Dedifferentiated amniotic fluid mesenchymal stem cell (primary cell): ENCODE measurements around the gene SLC15A1.

Experiments
- DNase-seq: peaks from one replicate; pipeline ENCODE4 v3.0.0-alpha.2; 2016; ENCODE audit errors: extremely low spot score

SLC15A1 gene

DNA sequence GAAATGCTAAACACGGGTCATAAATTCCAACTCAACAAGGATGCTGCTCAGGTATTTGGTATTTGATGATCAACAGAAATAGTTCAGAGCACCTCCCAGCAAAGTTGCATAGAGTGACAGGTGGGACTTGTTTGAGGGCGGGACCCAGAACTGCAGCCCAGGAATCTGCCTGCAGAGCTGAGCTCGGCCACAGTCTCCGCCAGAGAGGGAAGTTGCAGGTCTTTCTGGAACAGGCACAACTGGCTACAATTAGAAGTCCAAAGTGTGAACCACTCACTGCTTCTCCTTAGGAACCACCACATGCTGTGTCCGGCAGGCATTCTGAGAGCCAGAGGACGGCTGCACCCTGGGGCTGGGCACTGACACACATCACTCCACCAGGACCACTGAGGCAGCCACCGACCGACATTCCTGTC lies 1.1 kb downstream of the SLC15A1 start:
- DNase-seq: no peak

DNA sequence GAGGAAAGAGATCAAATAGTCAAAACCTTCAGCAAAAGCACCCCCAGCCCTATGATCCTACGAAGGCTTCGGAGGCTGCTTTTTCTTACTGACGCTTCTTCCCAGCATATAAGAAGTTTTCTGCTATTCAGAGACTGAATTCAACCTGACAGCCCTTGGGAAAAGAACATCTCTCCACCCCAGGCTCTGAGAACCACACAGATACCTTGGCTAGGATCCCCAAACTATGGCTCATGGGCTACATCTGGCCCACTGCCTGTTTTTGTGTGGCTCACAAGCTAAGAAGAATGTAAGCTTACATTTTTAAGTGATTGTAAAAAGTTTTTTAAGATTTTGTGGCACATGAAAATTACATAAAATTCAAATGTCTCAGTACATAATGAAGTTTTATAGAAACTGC lies 3.0 kb downstream of the SLC15A1 start:
- DNase-seq: peak; percentile 39

DNA sequence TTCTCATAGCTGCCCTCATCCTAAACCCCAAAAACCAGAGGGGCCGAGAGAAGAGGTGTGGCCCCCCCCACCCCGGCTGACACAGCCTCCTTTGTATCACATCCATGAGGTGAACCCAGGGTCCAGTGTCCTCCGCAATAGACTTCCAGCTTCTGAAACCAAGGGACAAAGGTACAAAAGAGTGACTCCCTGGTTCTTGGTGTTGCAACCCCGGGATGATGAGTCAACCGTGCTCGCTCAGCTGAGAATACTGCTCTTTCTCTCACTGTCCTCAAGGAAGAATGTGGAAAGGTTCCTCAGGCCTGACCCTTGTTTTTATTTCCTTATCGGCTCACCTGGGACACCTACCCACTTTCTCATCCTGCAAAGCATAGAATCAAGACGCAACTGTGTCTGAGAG lies 5.5 kb downstream of the SLC15A1 start:
- no peak for DNase-seq

DNA sequence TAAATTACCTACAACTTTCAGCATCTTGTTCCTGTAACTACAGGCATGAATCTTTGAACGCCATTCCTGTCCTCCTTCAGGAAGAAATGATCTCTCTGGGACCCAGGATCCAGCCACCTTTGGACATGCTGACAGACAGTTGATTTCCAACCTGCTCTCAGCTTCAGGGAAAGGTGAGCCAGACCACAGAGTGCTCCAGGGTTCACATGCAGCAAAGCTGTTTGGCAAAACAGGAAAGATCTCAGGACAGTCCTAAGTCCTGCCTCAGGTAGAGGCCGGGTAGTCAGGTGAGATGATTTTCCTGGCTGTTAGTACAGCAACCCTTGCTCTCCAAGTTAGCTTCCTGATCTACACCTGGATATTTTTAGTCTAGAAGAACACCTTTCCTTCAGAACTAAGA lies 9.1 kb downstream of the SLC15A1 start:
- DNase-seq: no peak

DNA sequence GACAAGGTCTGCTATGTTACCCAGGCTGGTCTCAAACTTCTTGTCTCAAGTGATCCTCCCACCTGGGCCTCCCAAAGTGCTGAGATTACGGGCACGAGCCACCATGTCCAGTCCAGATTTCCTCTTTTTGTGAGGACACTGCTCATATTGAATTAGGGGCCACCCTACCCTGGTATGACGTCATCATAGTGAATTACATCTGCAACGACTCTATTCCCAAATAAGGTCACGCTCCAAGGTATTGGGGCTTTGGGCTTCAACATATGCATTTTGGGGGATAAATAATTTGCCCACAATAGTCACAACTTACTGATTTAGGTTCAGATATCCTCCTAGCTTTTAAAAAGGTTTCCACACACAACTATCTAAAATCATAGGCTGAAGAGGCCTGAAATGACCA lies 9.5 kb downstream of the SLC15A1 start:
- no peak for DNase-seq

DNA sequence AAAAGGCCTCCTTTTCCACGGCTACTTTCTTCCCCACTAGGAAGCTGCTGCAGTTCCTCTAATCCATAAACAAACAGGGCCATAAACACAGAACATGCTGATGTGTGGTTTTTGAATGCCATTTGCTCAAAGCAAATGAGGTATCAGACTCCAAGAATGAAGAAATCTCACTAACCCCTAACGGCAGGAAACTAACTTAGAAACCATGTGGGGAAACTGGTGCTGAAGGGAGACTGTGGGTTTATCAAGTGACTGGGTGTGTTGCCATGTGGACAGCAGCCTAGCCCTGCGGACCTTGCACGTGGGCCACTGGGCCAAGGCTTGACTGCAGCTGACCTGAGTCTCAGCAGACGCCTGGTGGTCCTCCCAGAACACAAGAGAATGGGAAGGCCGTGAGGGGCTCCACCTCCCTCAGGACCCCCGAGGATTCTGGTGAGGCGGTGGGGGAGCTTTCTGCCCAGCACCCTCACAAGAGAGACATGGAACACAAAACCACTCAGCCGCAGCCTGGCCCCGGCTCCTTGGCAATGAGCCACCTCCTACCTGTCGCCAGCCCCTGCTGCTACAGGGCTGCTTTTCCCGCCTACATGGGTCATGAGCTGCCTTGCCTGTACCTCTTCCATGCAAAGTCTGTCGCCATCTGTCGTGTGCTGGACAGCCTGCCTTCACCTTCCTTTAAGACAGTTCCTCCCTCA lies 10.6 kb downstream of the SLC15A1 start:
- no peak for DNase-seq

DNA sequence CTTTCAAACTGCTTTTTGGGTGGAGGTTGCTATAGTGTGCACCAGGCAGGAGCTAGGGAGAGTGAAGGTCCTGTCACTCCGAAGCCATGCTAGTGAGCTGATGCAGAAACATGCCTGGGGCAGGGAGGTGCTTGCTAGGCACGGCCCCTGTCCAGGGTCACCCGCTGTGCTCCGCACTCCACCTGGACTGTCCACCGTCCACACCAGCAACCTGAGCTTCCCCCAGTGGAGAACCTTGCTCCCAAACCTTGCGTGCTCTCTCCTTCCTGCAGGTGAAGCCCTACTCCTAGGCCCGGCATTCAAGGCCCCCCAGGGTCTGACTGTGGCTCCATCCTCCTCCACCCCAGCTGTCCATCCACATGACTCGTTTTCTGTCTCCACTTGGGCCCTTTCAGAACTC lies 12.3 kb downstream of the SLC15A1 start:
- DNase-seq: no peak

DNA sequence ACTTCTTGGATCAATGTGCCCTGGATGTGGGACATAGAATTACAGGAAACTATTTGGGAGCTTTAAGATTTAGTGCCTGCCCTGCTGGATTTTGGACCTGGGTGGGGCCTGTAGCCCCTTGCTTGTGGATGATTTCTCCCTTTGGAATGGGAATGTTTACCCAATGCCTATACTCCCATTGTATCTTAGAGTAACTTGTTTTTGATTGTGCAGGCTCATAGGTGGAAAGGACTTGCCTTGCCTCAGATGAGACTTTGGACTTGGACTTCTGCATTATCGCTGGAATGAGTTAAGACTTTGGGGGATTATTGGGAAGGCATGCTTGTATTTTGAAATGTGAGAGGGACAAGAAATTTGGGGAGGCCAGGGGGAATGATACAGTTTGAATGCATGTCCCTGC lies 13.5 kb downstream of the SLC15A1 start:
- no peak for DNase-seq

DNA sequence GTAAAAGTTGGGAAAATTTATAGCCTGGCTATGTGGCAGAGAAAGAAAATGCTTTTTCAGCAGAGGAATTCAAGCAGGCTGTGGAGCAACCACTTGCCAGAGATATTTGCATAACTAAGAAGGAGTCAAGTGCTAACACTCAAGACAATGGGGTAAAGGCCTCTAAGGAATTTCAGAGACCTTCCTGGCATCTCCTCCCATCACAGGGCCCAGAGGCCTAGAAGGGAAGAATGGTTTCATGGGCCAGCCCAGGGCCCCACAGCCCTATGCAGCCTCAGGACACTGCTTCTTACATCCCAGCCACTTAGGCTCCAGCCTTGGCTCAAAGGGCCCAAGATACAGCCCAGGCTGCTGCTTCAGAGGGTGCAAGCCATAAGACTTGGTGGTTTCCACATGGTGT lies 14.3 kb downstream of the SLC15A1 start:
- DNase-seq: no peak

DNA sequence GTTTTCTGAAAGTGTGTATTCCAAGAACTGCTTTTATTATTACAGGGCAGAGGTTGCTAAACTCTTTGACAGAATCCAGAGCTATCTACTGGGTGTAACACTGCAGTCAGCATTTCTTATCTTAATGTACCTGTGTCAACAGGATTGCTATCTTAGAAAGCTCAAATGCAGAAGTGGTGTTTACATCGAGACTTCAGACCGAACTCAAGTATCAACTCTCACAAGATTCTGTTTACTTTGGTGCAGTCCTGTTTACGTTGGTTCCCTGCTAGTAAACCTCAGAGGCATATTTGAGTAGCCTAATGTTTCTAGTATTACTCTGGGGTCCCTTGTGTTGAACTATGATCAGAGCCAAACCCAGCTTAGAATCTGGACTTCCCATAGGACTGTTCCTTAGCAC lies 20.5 kb downstream of the SLC15A1 start:
- DNase-seq: no peak

DNA sequence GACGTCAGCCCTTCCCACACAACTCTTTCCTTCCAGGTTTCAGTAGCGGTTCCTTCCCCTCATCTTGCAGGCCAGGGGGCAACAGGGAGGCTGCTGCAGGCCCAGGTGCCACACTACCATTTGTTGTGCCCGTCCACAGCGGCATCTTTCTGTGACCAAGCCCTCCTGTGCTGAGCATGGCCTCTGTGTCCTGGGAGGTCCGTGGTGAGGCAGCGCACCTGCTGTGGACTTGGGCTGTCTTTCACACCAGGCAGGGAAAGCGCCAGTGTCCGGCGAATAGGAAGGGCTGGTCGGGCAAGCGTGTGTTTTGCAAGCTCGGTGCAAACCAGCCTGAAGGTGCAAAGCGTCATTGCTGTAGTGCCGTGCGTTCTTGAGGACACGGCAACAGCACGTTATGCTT lies 21.4 kb downstream of the SLC15A1 start:
- no peak for DNase-seq

DNA sequence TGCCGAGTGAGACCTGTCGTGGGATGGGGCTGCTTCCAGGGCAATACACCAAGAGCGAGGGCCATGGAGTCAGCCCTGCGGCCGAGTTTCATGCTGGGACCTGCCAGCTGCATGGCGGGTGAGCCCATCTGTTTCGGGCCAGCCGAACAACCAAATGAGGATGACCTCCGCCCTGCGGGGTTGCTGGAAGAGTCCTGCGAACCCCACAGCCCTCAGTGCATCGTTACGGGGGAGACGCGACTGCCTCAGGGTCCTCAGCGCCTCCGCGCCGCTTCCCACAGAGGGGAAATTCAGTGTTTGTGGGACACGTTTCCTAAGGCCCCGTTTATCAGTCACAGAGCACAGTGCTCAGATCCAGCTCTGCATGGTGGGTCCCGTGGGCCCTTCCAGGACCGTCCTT lies 22.0 kb downstream of the SLC15A1 start:
- no peak for DNase-seq

DNA sequence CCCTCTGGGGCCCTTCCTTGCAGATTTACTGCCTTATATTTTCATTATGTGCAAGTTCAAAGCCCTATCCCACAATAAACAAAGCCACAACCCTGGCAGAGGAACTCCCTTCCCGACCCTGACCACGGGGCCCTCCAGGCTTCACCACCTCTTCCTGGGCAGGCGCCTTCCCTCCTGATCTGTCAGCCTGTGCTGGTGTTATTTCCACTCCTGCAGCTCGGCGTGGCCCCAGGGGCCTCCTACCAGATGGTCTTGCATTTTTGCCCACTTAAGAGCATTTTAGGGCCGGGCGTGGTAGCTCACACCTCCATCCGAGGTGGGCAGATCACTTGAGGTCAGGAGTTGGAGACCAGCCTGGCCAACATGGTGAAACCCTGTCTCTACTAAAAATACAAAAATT lies 22.8 kb downstream of the SLC15A1 start:
- no peak for DNase-seq

DNA sequence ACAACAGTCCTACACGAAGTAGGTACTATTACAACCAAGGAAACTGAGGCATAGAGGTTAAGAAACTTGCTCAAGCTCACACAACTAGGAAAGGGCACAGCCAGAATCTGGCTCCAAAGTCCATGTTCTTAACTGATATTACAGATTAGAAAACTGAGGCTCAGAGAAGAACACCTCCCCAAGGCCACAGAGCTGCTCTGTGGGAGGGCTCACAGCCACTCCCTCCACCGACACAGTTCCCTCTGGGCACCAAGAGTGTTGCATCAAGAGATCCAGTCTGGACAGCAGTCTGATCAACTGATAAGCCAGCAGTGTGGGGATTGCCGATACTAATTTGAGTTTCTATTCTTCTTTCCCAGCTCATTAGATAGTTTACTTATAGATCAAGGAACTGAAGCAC lies 29.5 kb downstream of the SLC15A1 start:
- DNase-seq: no peak

DNA sequence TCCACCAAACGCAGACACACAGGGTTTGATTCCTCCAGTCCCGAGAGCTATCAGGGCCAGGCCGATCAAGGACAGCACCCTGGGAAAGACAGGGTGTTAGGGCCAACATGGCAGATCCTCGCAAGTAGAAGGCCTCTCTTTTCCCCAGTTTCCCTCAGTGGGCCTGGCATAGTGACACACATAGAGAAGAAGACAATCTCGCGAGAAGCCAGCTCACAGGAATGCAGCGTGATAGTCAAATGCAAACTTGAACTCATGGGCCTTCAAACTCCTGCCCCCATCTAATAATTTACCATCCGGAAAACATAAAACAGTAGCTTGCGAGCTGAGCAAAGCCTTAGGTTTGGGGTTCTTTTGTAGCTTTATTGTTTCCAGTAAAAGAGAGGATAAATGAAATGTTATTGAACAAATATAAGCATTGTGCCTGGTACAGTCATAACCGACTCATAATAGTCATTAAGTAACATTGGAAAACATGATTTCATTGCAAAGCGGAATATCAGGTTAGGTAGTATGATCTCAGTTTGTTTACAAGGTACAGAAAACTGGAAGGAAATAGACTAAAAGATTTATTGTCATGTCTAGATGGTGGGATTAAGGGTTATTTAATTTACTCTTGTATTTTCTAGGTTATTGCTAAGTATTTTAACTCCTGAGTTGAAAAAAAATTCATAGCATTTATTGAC lies 30.5 kb downstream of the SLC15A1 start:
- DNase-seq: no peak

DNA sequence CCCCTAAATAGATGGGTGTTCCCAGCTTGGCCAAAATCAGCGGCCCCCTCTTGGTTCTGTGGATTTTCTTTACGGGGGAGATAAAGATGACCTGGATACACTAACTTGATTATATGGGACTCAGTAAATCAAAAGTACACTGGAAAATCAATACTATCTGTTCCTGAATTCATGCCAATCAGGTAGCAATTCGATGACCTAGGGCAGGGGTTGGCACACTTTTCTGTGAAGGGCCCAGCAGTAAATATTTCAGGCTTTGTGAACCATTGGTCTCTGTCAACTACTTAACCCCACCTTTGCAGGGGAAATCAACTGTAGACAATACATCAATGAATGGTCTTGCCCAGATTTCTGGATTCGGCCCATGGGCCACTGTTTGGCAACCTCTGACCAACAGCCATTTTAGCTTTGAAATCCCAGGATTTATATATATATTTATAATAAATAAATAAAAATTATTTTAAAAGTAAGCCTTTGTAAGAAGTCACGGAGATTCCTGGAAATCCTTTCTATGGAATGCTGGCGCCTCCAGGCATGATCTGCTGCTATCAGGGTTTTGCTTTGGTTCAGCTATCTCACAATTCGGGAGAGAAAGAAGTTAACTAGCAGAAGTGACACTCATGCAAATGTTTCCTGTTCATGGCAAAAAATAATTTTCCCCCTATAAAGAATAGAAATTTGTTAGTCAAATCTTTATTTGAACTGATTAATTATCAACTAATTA lies 32.8 kb downstream of the SLC15A1 start:
- DNase-seq: no peak

DNA sequence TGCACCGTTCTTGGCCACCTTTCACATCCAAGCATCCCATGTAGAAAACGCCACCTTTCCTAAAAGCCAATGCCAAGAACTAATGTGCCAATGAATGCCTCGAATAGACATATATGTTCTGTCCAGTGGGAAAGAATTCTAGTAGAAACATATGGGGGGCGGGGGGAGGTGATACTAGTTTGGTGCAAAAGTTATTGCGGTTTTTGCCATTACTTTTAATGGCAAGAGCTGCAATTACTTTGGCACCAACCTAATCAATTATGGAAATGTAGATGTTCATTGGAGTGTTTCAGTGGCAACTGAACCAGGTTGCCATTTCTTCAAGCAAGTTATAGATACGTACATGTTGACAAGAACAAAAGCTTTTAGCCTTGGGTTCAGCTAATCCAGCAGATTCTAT lies 34.6 kb downstream of the SLC15A1 start:
- no peak for DNase-seq

DNA sequence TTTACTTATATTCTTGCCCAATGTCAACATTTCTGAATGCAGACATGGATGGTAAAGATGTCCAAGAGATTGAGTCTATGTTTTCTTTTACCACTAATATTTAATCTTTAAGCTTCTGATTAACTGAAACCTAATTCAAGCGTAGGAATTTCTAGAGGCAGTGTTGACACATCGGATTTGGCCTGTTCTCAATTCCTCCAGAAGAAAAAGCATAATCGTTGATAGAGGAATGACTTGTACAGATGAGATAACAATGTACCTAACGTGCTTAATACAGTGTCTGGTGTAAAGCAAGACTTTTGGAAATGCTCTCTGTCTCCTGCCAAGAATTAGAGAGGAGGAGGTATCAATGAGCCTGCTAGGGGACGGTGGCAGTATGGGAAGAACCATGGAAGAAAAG lies 35.2 kb downstream of the SLC15A1 start:
- no peak for DNase-seq

DNA sequence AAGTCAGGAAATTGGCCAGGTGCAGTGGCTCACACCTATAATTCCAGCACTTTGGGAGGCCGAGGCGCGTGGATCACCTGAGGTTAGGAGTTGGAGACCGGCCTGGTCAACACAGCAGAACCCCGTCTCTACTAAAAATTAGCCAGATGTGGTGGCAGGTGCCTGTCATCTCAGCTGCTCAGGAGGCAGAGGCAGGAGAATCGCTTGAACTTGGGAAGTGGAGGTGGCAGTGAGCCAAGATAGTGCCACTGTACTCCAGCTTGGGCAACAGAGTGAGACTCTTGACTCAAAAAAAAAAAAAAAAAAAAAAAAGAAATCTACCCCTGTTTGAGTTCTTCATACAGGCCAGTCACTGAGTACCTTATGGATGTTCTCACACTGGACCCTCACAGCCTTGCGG lies 42.0 kb downstream of the SLC15A1 start:
- no peak for DNase-seq

DNA sequence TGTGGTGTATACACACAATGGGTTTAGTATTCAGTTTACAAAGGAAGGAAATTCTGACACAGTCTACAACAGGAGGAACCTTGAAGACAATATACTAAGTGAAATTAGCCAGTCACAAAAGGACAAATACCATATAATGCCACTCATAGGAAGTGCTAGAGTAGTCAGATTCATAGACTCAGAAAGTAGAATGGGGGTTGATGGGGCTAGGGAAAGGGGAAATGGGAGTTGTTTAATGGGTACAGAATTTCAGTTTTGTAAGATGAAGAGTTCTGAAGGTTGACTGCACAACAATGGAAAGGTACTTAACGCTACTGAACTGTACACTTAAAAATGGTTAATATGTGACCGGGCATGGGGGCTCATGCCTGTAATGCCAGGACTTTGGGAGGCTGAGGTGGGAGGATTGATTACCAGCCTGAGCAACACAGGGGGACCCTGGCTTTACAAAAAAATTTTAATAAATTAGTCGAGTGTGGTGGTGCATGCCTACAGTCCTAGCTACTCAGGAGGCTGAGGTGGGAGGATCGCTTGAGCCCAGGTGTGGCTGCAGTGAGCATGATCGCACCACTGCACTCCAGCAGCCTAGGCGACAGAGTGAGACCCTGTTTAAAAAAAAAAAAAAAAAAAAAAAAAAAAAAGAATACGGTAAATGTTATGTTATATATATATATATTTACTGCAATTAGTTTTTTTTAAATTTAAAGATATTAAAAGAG lies 45.0 kb downstream of the SLC15A1 start:
- DNase-seq: no peak

DNA sequence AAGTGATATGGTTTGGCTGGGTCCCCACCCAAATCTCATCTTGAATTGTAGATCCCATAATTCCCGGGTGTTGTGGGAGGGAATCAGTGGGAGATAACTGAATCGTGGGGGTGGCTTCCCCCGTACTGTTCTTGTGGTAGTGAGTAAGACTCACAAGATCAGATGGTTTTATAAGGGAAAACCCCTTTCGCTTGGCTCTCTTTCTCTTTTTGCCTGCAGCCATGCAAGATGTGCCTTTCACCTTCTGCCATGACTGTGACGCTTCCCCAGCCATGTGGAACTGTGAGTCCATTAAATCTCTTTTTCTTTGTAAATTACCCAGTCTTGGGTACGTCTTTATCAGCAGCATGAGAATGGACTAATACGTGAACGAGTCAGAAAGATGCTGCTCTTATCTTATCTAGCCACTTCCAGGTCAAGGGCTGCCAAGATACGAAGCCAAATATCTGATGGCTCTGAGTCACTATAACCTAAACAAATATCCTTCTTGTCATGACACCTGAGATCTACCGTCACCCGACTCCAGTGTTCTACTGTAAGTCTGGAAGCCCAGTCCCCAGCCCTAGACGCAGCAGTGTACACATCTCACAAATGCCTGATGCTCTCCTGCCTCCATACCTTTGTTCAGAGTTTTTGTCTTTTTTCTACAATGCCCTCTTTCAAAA lies 45.9 kb downstream of the SLC15A1 start:
- DNase-seq: no peak

DNA sequence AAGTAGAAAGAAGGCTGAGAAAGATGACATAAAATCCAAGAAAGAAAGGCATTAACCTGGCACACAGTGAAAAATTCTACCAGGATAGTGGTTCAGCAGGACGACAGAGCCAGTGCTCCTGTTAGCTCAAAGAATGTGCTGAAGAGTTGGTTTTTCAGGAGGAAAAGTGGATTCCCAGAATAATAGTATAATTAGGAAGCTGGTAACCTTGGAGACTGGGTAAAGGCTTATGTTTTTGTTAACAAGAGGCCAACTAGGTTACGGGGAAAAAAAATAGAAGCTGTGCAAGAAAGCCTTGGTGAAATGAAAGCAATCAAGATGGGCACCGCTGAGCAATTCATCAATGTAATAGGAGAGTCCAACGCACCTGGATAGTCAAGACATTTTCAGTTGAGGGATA lies 54.7 kb downstream of the SLC15A1 start:
- no peak for DNase-seq
